Amniotic stem cell (primary cell): ENCODE results near the gene YWHAB.

Experiments
- DNase-seq: peaks from one replicate; lab custom pipeline; 2025; lab: John Stamatoyannopoulos, UW

Gene YWHAB

DNA sequence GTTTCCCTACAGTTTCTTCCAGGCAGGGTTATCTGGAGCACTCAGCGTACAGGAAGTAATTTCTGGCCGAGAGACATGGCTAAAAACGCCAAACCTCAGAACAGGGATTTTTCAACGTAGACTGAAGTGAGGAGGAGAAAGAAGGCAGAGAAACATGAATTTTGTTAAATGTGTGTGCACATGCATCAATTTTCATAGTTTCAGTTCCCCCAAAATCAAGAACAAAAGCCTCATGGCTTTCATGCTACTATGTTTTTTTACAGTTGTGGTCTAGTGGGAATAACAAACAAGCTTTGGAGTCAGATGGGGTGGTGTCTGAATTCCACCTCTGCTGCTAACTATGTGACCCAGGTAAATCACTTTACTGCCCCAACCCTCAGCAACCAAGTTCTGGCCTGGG is 69.8 kb downstream of the YWHAB start:
- no peak for DNase-seq

DNA sequence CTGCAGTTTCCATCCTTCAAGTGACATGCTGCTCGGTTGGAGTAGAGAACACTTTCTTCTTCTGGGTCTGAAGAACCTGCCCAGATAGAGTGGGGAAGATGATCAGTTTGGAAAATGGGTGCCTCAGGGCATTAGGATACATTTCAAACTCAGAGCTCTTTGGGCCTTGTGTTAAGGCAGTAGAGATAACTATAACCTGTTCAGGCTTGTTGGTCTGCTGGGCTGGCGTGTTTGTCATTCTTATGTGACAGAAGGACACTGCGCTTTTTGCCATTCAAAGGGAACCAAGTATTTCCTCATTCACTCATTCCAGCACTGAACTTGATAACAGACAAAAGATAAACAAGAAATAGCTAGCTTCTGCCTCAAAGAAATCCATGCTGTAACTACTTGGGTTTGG is 70.9 kb downstream of the YWHAB start:
- DNase-seq = no peak
